Panc1 (cell line): ENCODE measurements around the gene PCDHGC3. TPM values are rescaled to one million over a fixed set of nuclear protein-coding genes. Genes with fewer than 3 reads are reported as not detected.
A peak's percentile ranks its signal among the peaks of the same experiment; 100 is the strongest.

Source experiments
- ATAC-seq: fragments of 200-7000 bp; cut with Tn5 transposase; 2 replicates; pipeline ENCODE4 v1.9.1; 2020; ENCODE audit warnings: mild to moderate bottlenecking, moderate library complexity
- BruUV-seq: library from RNA; stranded (reverse); fragments of 400-500 nt; replicated peaks from 2 replicates; lab custom pipeline; 2021; lab: Mats Ljungman, UMichigan
- CTCF ChIA-PET: fragments of 300-600 bp; sonication (Branson Sonifier 250); formaldehyde crosslinking; loops from one replicate; lab custom pipeline; 2022; ENCODE audit warnings: antibody characterized with exemption; lab: Charles Lee
- POLR2A ChIA-PET: fragments of 300-600 bp; sonication (Branson Sonifier 250); formaldehyde crosslinking; loops from one replicate; lab custom pipeline; 2022; ENCODE audit warnings: antibody characterized with exemption; lab: Charles Lee
- DNase-seq: peaks from one replicate; pipeline ENCODE4 v3.0.0-alpha.2; 2010; ENCODE audit warnings: low read depth, low spot score
- H3K27ac ChIP-seq: 2 replicates; pipeline ENCODE4 v1.5.1; 2011; ENCODE audit warnings: mild to moderate bottlenecking, low read length, inconsistent platforms
- H3K27me3 ChIP-seq: fragments of 200-500 bp; sonication (Bioruptor generic); 2 replicates; pipeline ENCODE4 v1.6.0; 2014; ENCODE audit warnings: low read length, inconsistent platforms; ENCODE audit not compliant: control insufficient read depth, insufficient read depth
- H3K36me3 ChIP-seq: fragments of 200-500 bp; sonication (Bioruptor generic); 2 replicates; pipeline ENCODE4 v1.5.1; 2014; ENCODE audit warnings: inconsistent platforms, mild to moderate bottlenecking, low read length, moderate library complexity; ENCODE audit not compliant: control insufficient read depth, insufficient read depth
- H3K4me1 ChIP-seq: 2 replicates; pipeline ENCODE4 v1.5.1; 2011; ENCODE audit warnings: inconsistent platforms, mild to moderate bottlenecking, low read length, moderate library complexity; ENCODE audit not compliant: control insufficient read depth, insufficient read depth
- H3K4me3 ChIP-seq, 2 experiments: 2 replicates each; pipeline ENCODE4 v1.5.1; 2011 to 2012; ENCODE audit warnings: low read depth in 2 of 2, low read length in 2 of 2, mild to moderate bottlenecking in 2 of 2, inconsistent platforms in 1 of 2, moderate library complexity in 1 of 2
- H3K9me3 ChIP-seq: fragments of 200-500 bp; sonication (Bioruptor generic); 2 replicates; pipeline ENCODE4 v1.5.1; 2014; ENCODE audit warnings: low read depth, mild to moderate bottlenecking, inconsistent platforms, low read length, moderate library complexity; ENCODE audit not compliant: control insufficient read depth, insufficient read depth
- POLR2AphosphoS5 ChIP-seq: IDR thresholded peaks from 2 replicates; pipeline ENCODE4 v1.6.1; 2012; ENCODE audit warnings: mild to moderate bottlenecking, low read depth, low read length, moderate library complexity
- SIN3A ChIP-seq: IDR thresholded peaks from 2 replicates; pipeline ENCODE4 v1.6.1; 2012; ENCODE audit warnings: low read depth, mild to moderate bottlenecking, low read length, moderate library complexity, borderline replicate concordance; ENCODE audit not compliant: insufficient read depth
- TCF7L2 ChIP-seq: IDR thresholded peaks from 2 replicates; pipeline ENCODE4 v1.6.1; 2011; ENCODE audit warnings: mild to moderate bottlenecking, low read depth, low read length, inconsistent platforms
- in situ Hi-C: cut with HindIII; loops from 2 replicates; pipeline ENCODE4 v1.10.0; 2016; ENCODE audit warnings: low sequenced_read_pairs, low pct_unique_long_range_greater_than_20kb
- intact Hi-C: fragments of 100-400 bp; cut with micrococcal nuclease; formaldehyde crosslinking; loops from one replicate; pipeline ENCODE4 v1.10.0; 2022; ENCODE audit not compliant: unreplicated experiment
- total RNA-seq: library from RNA; stranded (reverse); gene quantifications from one replicate; pipeline ENCODE4 v1.2.1, GENCODE V29; 2021; ENCODE audit not compliant: unreplicated experiment
- TF ChIP-seq, protein P1 (sequence below): fragments of 450-650 bp; IDR thresholded peaks from 2 replicates; pipeline ENCODE4 v1.5.1; 2017; ENCODE audit warnings: mild to moderate bottlenecking
- TF ChIP-seq, protein P2 (sequence below), 2 experiments: IDR thresholded peaks; 2 replicates each; pipeline ENCODE4 v1.6.1; 2011 to 2012; ENCODE audit warnings: low read depth in 2 of 2, control low read depth in 1 of 2, low read length in 1 of 2, mild to moderate bottlenecking in 1 of 2, moderate library complexity in 1 of 2; ENCODE audit not compliant: insufficient read depth in 1 of 2

PCDHGC3 gene
- total RNA-seq, 1 experiment from 2014 or later: 54.1 TPM

DNA sequence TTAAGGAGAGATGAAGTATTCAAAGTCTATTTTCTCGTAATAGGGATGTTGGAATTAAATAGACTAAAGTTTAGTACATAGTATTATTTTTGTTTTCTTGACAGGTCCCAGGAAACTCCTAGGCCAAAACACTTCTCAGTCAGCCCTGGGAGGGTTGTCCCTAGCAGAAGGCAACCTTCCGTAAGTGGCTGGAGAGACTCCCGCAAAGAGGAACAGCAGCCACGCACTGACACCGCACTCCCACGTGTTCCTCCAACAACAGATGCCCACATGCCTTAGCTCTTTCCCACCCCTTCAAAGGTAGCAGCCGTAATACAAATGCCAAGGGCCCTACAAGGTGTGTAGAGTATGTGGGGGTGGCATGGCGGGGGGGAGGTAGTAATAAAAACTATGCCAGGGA lies 41.5 kb downstream of the PCDHGC3 start:
- intact Hi-C loops: no loop called here
- CTCF ChIA-PET: interaction anchor here (1.1 kb wide), 1 partner anchor 42 kb away, joined by 3 read pairs; no protein-coding TSS in a partner anchor
- POLR2A ChIA-PET: interaction anchor here (0.6 kb wide), 1 partner anchor 413 kb away, joined by 3 read pairs; no protein-coding TSS in a partner anchor
- ATAC-seq (no peak), DNase-seq (no peak)
- Histone ChIP-seq H3K27ac (no peak overlapping the region), H3K4me1 (peaks cover 50% of the 10 kb centered on the region), H3K9me3 (no peaks in the 10 kb centered on the region; the same call in 1 of the 2 replicates), H3K27me3 (no peaks in the 10 kb centered on the region), H3K4me3 (no peak overlapping the region), H3K36me3 (peaks cover 5% of the 10 kb centered on the region)
- BruUV-seq: no TSS peak
- no peak for TF ChIP-seq SIN3A
- TF ChIP-seq, protein P1, sequence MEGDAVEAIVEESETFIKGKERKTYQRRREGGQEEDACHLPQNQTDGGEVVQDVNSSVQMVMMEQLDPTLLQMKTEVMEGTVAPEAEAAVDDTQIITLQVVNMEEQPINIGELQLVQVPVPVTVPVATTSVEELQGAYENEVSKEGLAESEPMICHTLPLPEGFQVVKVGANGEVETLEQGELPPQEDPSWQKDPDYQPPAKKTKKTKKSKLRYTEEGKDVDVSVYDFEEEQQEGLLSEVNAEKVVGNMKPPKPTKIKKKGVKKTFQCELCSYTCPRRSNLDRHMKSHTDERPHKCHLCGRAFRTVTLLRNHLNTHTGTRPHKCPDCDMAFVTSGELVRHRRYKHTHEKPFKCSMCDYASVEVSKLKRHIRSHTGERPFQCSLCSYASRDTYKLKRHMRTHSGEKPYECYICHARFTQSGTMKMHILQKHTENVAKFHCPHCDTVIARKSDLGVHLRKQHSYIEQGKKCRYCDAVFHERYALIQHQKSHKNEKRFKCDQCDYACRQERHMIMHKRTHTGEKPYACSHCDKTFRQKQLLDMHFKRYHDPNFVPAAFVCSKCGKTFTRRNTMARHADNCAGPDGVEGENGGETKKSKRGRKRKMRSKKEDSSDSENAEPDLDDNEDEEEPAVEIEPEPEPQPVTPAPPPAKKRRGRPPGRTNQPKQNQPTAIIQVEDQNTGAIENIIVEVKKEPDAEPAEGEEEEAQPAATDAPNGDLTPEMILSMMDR: no peak
- TF ChIP-seq, protein P2, sequence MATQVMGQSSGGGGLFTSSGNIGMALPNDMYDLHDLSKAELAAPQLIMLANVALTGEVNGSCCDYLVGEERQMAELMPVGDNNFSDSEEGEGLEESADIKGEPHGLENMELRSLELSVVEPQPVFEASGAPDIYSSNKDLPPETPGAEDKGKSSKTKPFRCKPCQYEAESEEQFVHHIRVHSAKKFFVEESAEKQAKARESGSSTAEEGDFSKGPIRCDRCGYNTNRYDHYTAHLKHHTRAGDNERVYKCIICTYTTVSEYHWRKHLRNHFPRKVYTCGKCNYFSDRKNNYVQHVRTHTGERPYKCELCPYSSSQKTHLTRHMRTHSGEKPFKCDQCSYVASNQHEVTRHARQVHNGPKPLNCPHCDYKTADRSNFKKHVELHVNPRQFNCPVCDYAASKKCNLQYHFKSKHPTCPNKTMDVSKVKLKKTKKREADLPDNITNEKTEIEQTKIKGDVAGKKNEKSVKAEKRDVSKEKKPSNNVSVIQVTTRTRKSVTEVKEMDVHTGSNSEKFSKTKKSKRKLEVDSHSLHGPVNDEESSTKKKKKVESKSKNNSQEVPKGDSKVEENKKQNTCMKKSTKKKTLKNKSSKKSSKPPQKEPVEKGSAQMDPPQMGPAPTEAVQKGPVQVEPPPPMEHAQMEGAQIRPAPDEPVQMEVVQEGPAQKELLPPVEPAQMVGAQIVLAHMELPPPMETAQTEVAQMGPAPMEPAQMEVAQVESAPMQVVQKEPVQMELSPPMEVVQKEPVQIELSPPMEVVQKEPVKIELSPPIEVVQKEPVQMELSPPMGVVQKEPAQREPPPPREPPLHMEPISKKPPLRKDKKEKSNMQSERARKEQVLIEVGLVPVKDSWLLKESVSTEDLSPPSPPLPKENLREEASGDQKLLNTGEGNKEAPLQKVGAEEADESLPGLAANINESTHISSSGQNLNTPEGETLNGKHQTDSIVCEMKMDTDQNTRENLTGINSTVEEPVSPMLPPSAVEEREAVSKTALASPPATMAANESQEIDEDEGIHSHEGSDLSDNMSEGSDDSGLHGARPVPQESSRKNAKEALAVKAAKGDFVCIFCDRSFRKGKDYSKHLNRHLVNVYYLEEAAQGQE (IDR thresholded peaks at IDR 0.05; ENCODE audit: insufficient read depth in 1 of 2, low read depth in 2 of 2, low read length in 1 of 2): no peak
- TF ChIP-seq TCF7L2: no peak
- no peak for TF ChIP-seq POLR2AphosphoS5
- in situ Hi-C loops: no loop called here

DNA sequence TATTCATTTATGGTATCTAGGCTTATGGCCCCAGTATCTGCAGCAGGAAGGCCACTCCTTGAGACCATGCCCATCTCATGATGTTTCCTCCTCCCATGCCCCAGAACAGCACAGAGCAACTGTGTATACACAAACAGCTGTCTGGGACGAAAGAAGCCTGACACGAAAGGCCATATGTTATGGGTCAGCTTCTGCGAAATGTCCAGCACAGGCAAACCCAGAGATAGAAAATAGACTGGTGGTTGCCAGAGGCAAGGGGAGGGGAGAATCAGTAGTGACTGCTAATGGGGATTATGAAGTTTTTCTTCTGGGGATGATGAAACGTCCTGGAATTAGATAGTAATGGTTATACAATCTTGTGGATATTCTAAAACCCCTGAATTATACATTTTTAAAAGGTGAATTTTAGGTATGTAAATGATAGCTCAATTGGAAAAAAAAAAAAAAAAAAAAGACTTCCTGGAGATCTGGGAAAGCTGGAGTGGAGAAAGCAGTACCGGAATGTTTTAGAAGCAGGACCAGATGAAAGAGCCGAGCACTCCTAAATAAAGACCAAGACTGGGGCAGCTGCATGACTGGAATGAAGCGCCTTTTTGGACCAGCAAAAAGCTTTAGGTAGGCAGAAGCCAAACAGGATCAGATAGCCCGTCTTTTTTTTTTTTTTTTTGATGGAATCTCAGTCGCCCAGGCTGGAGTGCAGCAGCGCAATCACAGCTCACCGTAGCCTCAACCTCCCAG lies 42.3 kb downstream of the PCDHGC3 start:
- CTCF ChIA-PET: no interaction called here
- intact Hi-C loops: no loop called here
- peaks cover 51% of the 10 kb centered on the region for H3K4me1 ChIP-seq

More for the DNA sequence above, 42.3 kb downstream of the PCDHGC3 start:
- in situ Hi-C loops: no loop called here
- H3K4me3 ChIP-seq: no peak overlapping the region
- POLR2A ChIA-PET: interaction anchor here (0.6 kb wide), 1 partner anchor 413 kb away, joined by 3 read pairs; no protein-coding TSS in a partner anchor
- no peaks in the 10 kb centered on the region for H3K27me3 ChIP-seq
- DNase-seq (no peak), ATAC-seq (no peak)
- H3K36me3 ChIP-seq: peaks cover 5% of the 10 kb centered on the region
- TF ChIP-seq, protein P2 (IDR thresholded peaks at IDR 0.05; ENCODE audit: insufficient read depth in 1 of 2, low read depth in 2 of 2, low read length in 1 of 2): no peak
- TF ChIP-seq POLR2AphosphoS5: no peak
- no peak for TF ChIP-seq SIN3A
- TF ChIP-seq TCF7L2: no peak
- TF ChIP-seq, protein P1: no peak
- no TSS peak for BruUV-seq
- H3K9me3 ChIP-seq: no peaks in the 10 kb centered on the region; the same call in 1 of the 2 replicates
- H3K27ac ChIP-seq: 0 out of 2 replicates have a peak overlapping the region, but pooled peaks have one; percentile 27
